Brain microvascular endothelial cell (primary cell): ENCODE results near the gene SAMD10.

Experiments
- DNase-seq: peaks from one replicate; pipeline ENCODE4 v3.0.0-alpha.2; 2020
- H3K27ac ChIP-seq: fragments of 250-450 bp; sonication (Bioruptor Pico); 2 replicates; pipeline ENCODE4 v1.5.1; 2020; ENCODE audit warnings: mild to moderate bottlenecking, moderate library complexity
- H3K27me3 ChIP-seq: fragments of 250-450 bp; sonication (Bioruptor Pico); replicated peaks from 2 replicates; pipeline ENCODE4 v1.5.1; 2020; ENCODE audit warnings: mild to moderate bottlenecking
- H3K36me3 ChIP-seq: fragments of 250-450 bp; sonication (Bioruptor Pico); replicated peaks from 2 replicates; pipeline ENCODE4 v1.5.1; 2020; ENCODE audit warnings: mild to moderate bottlenecking
- H3K4me3 ChIP-seq: 2 replicates; pipeline ENCODE4 v1.5.1; 2011; ENCODE audit warnings: low read depth, mild to moderate bottlenecking, control low read depth, low read length, moderate library complexity
- in situ Hi-C: cut with HindIII; loops from 2 replicates; pipeline ENCODE4 v1.10.0; 2017; ENCODE audit warnings: low sequenced_read_pairs, low pct_ligation_motif_present
- TF ChIP-seq, protein P1 (sequence below): IDR thresholded peaks from 2 replicates; pipeline ENCODE4 v1.5.1; 2011; ENCODE audit warnings: low read depth, mild to moderate bottlenecking, moderate library complexity, low read length, control low read depth, inconsistent platforms; ENCODE audit errors: missing control alignments

The SAMD10 gene

DNA sequence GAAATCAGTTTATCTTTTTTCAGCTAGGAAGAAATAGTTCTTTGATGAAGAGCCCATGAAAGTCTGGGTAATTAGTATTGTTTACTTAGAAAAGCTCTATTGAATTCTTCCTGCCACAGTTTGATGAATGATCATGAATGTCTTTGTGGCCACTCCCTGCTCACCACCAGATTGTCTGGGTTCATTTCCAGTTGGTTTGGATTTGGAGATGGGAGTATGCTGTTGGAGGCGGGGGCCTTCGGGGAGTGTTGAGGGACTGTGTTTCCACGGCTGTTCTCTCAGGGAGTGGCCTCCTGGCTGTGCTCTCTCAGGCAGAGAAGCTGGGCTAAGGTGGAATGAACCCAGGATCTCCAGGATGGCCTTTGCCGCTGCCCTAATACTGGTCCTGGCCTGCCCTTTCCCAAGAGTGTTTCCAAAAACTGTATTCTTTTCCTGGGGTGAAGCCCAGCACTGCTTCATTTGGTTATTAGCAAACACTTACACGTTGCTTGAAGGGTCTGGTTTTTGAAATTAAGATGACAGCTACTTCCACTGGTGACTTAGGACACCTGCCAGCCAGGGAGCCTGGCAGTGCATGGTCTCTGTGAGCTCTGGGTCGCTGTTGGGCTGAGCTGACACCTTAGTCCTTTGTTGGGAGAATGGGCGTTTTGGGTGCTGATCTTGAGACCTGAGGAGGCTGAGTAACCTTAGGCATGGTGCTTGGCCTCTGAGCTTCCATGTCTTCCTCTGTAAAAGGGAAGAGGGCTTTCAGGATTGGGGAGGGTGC lies 24.7 kb upstream of the SAMD10 start:
- no peak overlapping the region for H3K27ac ChIP-seq
- no peak for DNase-seq
- peaks cover 65% of the 10 kb centered on the region for H3K36me3 ChIP-seq
- in situ Hi-C loops = no loop called here
- no peaks in the 10 kb centered on the region for H3K27me3 ChIP-seq
- H3K4me3 ChIP-seq = no peak overlapping the region
- TF ChIP-seq, protein P1, sequence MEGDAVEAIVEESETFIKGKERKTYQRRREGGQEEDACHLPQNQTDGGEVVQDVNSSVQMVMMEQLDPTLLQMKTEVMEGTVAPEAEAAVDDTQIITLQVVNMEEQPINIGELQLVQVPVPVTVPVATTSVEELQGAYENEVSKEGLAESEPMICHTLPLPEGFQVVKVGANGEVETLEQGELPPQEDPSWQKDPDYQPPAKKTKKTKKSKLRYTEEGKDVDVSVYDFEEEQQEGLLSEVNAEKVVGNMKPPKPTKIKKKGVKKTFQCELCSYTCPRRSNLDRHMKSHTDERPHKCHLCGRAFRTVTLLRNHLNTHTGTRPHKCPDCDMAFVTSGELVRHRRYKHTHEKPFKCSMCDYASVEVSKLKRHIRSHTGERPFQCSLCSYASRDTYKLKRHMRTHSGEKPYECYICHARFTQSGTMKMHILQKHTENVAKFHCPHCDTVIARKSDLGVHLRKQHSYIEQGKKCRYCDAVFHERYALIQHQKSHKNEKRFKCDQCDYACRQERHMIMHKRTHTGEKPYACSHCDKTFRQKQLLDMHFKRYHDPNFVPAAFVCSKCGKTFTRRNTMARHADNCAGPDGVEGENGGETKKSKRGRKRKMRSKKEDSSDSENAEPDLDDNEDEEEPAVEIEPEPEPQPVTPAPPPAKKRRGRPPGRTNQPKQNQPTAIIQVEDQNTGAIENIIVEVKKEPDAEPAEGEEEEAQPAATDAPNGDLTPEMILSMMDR = no peak

DNA sequence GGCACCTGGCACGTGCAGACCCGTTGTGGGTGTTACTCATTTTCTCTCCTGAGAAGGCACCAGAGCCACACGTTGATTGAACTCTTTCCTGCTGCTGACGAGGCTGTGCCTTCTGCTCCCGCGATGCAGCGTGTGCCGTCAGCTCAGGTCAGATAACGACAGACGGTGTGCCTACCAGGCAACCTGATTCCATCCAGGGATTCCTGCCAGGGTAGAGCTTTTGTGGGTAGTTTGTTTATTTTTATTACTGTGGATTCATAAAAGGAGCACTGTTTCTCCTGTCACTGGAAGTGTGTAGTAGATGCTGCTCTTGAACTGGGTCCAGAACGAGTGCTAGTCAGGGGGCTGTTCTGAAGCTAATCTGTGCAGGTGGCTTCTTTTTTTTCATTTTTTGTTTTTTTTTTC lies 22.2 kb upstream of the SAMD10 start:
- peaks cover 62% of the 10 kb centered on the region for H3K36me3 ChIP-seq
- in situ Hi-C loops = no loop called here
- no peak overlapping the region for H3K27ac ChIP-seq

DNA sequence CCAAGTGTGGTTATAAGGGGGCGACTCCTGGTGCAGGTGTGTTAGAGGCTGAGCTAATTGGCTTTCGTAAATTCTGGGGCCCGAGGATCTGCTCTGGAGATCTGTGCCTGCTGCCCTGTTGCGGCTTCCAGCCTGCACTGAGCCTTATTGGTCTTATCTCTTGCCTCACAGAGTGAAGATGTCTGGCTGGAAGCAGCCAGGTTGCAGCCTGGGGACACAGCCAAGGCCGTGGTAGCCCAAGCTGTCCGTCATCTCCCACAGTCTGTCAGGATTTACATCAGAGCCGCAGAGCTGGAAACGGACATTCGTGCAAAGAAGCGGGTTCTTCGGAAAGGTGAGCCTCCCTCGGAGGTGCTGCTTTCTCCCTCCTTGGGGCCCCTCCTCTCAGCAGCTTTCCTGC lies 21.5 kb upstream of the SAMD10 start:
- no peak overlapping the region for H3K27ac ChIP-seq

More for the DNA sequence above, 22.2 kb upstream of the SAMD10 start:
- DNase-seq = no peak
- Histone ChIP-seq H3K27me3 (no peaks in the 10 kb centered on the region), H3K4me3 (no peak overlapping the region)
- TF ChIP-seq, protein P1 = no peak

DNA sequence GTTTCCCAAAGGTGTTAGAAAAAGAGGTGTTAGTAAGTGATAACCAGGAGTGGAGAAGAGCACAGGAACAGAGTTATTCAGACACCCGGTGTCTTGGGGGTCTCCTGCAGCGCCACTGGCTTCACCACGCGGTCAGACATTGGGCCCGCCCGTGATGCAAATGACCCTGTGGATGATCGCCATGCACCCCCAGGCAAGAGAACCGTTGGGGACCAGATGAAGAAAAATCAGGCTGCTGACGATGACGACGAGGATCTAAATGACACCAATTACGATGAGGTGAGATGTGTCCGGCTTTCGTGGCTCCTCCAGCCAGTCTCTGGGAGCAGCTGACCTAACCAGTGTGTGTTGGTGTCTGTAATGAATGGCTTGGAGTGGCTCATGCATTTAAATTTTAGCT lies 3.5 kb upstream of the SAMD10 start:
- TF ChIP-seq, protein P1 = no peak
- in situ Hi-C loops = no loop called here
- H3K36me3 ChIP-seq = peaks cover 38% of the 10 kb centered on the region

More for the DNA sequence above, 21.5 kb upstream of the SAMD10 start:
- no peak for DNase-seq
- in situ Hi-C loops = no loop called here
- TF ChIP-seq, protein P1 = no peak
- Histone ChIP-seq H3K4me3 (no peak overlapping the region), H3K36me3 (peaks cover 66% of the 10 kb centered on the region), H3K27me3 (no peaks in the 10 kb centered on the region)

DNA sequence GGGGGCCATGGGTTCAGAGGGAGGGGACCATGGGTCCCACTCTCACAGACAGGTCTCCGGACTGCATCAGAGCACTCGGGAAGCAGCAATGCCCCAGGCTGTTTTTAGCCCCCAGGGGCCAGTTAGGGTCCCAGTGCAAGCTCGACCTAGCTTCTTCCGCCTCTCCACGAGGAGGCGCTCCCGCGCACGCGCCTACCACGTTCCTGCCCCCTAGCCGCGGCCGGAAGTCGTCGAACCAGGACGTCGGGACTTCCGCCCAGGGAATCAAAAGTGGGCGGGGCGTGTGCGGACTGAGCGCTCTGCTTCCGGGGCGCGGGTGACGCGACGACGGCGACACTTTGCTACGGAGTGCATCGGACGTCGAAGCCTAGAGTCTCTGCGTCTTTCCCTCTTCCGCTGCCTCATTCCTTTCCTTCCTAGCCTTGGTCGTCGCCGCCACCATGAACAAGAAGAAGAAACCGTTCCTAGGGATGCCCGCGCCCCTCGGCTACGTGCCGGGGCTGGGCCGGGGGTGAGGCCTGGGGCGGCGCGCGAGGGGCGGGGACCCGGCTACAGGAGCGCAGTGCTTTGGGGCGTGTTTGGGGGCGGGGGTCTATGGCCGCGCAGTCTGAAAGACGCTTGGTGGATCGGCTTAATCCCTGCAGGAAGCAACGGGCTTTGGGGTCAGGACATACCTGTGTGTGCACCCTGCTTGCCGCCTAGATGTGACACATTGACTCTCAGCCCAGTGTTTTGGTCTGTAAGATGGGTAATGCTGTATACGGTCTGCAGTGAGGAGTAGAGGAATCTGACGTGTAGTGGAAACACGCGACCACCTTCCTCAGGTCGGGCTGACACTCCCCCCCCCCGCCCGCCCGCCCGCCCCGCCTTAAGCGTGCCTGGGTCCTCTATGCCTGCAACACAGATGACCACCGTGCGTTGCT lies 1.6 kb upstream of the SAMD10 start, which contains the start of gene PRPF6:
PRPF6 (plus strand) TSS at position 327 of the 923 bp plus-strand sequence; CDS start at position 441, 114 bp downstream.
- DNase-seq = peak; percentile 84
- in situ Hi-C loops = no loop called here
- TF ChIP-seq, protein P1 = peak; percentile 93
- Histone ChIP-seq H3K36me3 (peaks cover 27% of the 10 kb centered on the region), H3K27me3 (no peaks in the 10 kb centered on the region), H3K27ac (peak within 1 kb of the TSS; percentile 47), H3K4me3 (peak within 1 kb of the TSS; percentile 76)

More for the DNA sequence above, 3.5 kb upstream of the SAMD10 start:
- Histone ChIP-seq H3K4me3 (no peak overlapping the region), H3K27me3 (no peaks in the 10 kb centered on the region), H3K27ac (no peak overlapping the region)
- no peak for DNase-seq
